ENCODE data around the gene NUB1. TPM values are rescaled to one million over a fixed set of nuclear protein-coding genes. Genes with fewer than 3 reads are reported as not detected.

The NUB1 gene
- total RNA-seq, 4 donors from 2014 or later: 27.9 to 51.1 (median 39.1) TPM

DNA sequence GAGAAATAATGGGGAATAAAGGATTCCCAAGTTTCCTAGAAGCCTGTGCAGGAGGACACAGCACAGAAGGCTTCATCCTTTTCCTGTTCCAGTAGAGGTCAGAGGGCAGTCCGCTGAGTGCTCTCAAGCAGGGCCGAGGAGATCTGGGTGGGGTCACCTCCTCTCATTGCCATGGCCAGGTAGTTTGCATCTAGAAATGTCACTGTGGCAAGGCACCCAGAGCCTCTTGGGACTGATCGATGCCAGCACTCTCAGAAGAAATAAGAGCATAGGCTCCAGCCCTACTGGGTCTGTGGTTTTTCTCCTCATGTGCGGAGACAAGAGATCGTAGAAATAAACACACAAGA is 7.9 kb downstream of the NUB1 start:
- no peak for DNase-seq

GRCh38 chr7:151351027-151351426 is 9.4 kb downstream of the NUB1 start:
- Histone ChIP-seq H3K27ac (peak overlapping the region in 1 of 2 donors; percentile 8), H3K36me3 (no peaks in the 10 kb centered on the region), H3K27me3 (no peaks in the 10 kb centered on the region), H3K4me3 (no peak overlapping the region), H3K4me1 (no peaks in the 10 kb centered on the region), H3K9me3 (no peaks in the 10 kb centered on the region)
- TF ChIP-seq POLR2A (IDR thresholded peaks at IDR 0.05): no peak
- TF ChIP-seq, protein P1, sequence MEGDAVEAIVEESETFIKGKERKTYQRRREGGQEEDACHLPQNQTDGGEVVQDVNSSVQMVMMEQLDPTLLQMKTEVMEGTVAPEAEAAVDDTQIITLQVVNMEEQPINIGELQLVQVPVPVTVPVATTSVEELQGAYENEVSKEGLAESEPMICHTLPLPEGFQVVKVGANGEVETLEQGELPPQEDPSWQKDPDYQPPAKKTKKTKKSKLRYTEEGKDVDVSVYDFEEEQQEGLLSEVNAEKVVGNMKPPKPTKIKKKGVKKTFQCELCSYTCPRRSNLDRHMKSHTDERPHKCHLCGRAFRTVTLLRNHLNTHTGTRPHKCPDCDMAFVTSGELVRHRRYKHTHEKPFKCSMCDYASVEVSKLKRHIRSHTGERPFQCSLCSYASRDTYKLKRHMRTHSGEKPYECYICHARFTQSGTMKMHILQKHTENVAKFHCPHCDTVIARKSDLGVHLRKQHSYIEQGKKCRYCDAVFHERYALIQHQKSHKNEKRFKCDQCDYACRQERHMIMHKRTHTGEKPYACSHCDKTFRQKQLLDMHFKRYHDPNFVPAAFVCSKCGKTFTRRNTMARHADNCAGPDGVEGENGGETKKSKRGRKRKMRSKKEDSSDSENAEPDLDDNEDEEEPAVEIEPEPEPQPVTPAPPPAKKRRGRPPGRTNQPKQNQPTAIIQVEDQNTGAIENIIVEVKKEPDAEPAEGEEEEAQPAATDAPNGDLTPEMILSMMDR (IDR thresholded peaks at IDR 0.05): no peak
- intact Hi-C loops (cut with DNase I; ENCODE audit: low total_unique reads): loop anchor here (5.0 kb wide), 1 partner anchor 34 kb away; no protein-coding TSS in a partner anchor
- no peak for DNase-seq

More for the DNA sequence above, 7.9 kb downstream of the NUB1 start:
- Histone ChIP-seq H3K9me3 (no peaks in the 10 kb centered on the region), H3K27ac (peak overlapping the region; percentile 4 to 7), H3K36me3 (no peaks in the 10 kb centered on the region), H3K4me3 (no peak overlapping the region), H3K27me3 (no peaks in the 10 kb centered on the region), H3K4me1 (no peaks in the 10 kb centered on the region)
- intact Hi-C loops (cut with DNase I; ENCODE audit: low total_unique reads): no loop called here
- TF ChIP-seq, protein P1 (IDR thresholded peaks at IDR 0.05): no peak

- no peaks in the 10 kb centered on the region for H3K9me3 ChIP-seq
- H3K4me1 ChIP-seq: no peaks in the 10 kb centered on the region
- DNase-seq: no peak
- no peaks in the 10 kb centered on the region for H3K36me3 ChIP-seq
- H3K27ac ChIP-seq: peak overlapping the region in 1 of 2 donors; percentile 30
- intact Hi-C loops (cut with DNase I; ENCODE audit: low total_unique reads): loop anchor here (5.0 kb wide), 1 partner anchor 35 kb away; no protein-coding TSS in a partner anchor
- no peaks in the 10 kb centered on the region for H3K27me3 ChIP-seq
- H3K4me3 ChIP-seq: no peak overlapping the region
- no peak for TF ChIP-seq POLR2A (IDR thresholded peaks at IDR 0.05)
- TF ChIP-seq, protein P1 (IDR thresholded peaks at IDR 0.05): no peak
Measured at GRCh38 chr7:151351967-151352366, 10.4 kb downstream of the NUB1 start.

DNA sequence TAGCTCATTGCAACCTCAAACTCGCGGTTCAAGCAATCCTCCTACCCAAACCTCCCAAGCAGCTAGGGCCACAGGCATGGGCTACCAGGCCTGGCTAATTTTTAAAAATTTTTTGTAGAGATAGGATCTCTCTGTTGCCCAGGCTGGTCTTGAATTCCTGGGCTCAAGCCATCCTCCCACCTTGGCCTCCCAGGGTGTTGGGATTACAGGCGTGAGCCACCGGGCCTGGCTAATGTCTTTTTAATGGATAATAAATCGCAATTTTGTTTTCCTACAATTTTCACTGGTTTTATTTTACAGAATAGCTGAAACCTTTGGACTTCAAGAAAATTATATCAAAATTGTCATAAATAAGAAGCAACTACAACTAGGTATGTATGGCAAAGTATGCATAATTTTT is 10.9 kb downstream of the NUB1 start:
- Histone ChIP-seq H3K4me1 (no peaks in the 10 kb centered on the region), H3K36me3 (no peaks in the 10 kb centered on the region), H3K4me3 (no peak overlapping the region), H3K9me3 (no peaks in the 10 kb centered on the region), H3K27me3 (no peaks in the 10 kb centered on the region), H3K27ac (peak overlapping the region in 1 of 2 donors; percentile 30)
- DNase-seq: no peak
- intact Hi-C loops (cut with DNase I; ENCODE audit: low total_unique reads): loop anchor here (5.0 kb wide), 1 partner anchor 35 kb away; no protein-coding TSS in a partner anchor
- no peak for TF ChIP-seq POLR2A (IDR thresholded peaks at IDR 0.05)
- TF ChIP-seq, protein P1 (IDR thresholded peaks at IDR 0.05): no peak

- H3K9me3 ChIP-seq: no peaks in the 10 kb centered on the region
- no peaks in the 10 kb centered on the region for H3K27me3 ChIP-seq
- H3K4me3 ChIP-seq: no peak overlapping the region
- intact Hi-C loops (cut with DNase I; ENCODE audit: low total_unique reads): no loop called here
- H3K27ac ChIP-seq: no peak overlapping the region
- H3K4me1 ChIP-seq: no peaks in the 10 kb centered on the region
- no peaks in the 10 kb centered on the region for H3K36me3 ChIP-seq
- no peak for TF ChIP-seq POLR2A (IDR thresholded peaks at IDR 0.05)
- TF ChIP-seq, protein P1 (IDR thresholded peaks at IDR 0.05): no peak
- no peak for DNase-seq
Measured at GRCh38 chr7:151361193-151361959, 19.8 kb downstream of the NUB1 start.
